ENCODE measurements around the gene DDIT3. TPM values are rescaled to one million over a fixed set of nuclear protein-coding genes. Genes with fewer than 3 reads are reported as not detected.

Gene DDIT3
- total RNA-seq, 1 donor = 18.1 TPM

Small RNAs within 50 kb of the gene (small RNA-seq; reads per million reads assigned to genes)
- gene MIR616 = not detected

Other genes starting within 250 kb of the DDIT3 start
- 16.8 and 19.0 TPM in 2 replicates for gene R3HDM2, start 89.5 kb downstream of the DDIT3 start, total RNA-seq
- under 0.01 TPM in 1 of 2 replicates, not detected in the other for gene INHBC, start 85.7 kb downstream of the DDIT3 start, total RNA-seq
- 1.7 and 4.5 TPM in 2 replicates for gene INHBE, start 65.2 kb downstream of the DDIT3 start, total RNA-seq
- gene GLI1, start 60.7 kb downstream of the DDIT3 start, total RNA-seq = 0.86 and 1.9 TPM in 2 replicates
- under 0.01 TPM in 2 replicates for gene ARHGAP9, start 40.6 kb downstream of the DDIT3 start, total RNA-seq
- gene MARS1, start 32.4 kb downstream of the DDIT3 start, total RNA-seq = 158 and 244 TPM in 2 replicates
- gene MBD6, start 2.3 kb upstream of the DDIT3 start, total RNA-seq = 4.8 and 6.9 TPM in 2 replicates
- gene DCTN2, start 26.7 kb upstream of the DDIT3 start, total RNA-seq = 111 and 120 TPM in 2 replicates
- gene KIF5A, start 29.5 kb upstream of the DDIT3 start, total RNA-seq = 0.86 and 1.3 TPM in 2 replicates
- gene PIP4K2C, start 70.7 kb upstream of the DDIT3 start, total RNA-seq = 21.3 and 33.2 TPM in 2 replicates
- gene DTX3, start 84.3 kb upstream of the DDIT3 start, total RNA-seq = 19.0 and 22.9 TPM in 2 replicates
- gene ARHGEF25, start 90.9 kb upstream of the DDIT3 start, total RNA-seq = 28.0 and 48.4 TPM in 2 replicates
- 3.0 and 5.2 TPM in 2 replicates for gene B4GALNT1, start 112.7 kb upstream of the DDIT3 start, total RNA-seq
- 95.3 and 98.0 TPM in 2 replicates for gene OS9, start 173.6 kb upstream of the DDIT3 start, total RNA-seq
- gene AGAP2, start 218.2 kb upstream of the DDIT3 start, total RNA-seq = 0.32 and 0.43 TPM in 2 replicates
- 39.9 and 62.2 TPM in 2 replicates for gene TSPAN31, start 224.5 kb upstream of the DDIT3 start, total RNA-seq
- gene CDK4, start 231.8 kb upstream of the DDIT3 start, total RNA-seq = 226 and 299 TPM in 2 replicates
- gene MARCHF9, start 234.6 kb upstream of the DDIT3 start, total RNA-seq = 2.6 and 3.5 TPM in 2 replicates
- 0.97 and 3.0 TPM in 2 replicates for gene CYP27B1, start 246.6 kb upstream of the DDIT3 start, total RNA-seq